ENCODE data around the gene ABCA13. TPM values are rescaled to one million over a fixed set of nuclear protein-coding genes. Genes with fewer than 3 reads are reported as not detected.

The ABCA13 gene
- total RNA-seq, 2 donors from 2014 or later, result 1.7 to 2.5 TPM

DNA sequence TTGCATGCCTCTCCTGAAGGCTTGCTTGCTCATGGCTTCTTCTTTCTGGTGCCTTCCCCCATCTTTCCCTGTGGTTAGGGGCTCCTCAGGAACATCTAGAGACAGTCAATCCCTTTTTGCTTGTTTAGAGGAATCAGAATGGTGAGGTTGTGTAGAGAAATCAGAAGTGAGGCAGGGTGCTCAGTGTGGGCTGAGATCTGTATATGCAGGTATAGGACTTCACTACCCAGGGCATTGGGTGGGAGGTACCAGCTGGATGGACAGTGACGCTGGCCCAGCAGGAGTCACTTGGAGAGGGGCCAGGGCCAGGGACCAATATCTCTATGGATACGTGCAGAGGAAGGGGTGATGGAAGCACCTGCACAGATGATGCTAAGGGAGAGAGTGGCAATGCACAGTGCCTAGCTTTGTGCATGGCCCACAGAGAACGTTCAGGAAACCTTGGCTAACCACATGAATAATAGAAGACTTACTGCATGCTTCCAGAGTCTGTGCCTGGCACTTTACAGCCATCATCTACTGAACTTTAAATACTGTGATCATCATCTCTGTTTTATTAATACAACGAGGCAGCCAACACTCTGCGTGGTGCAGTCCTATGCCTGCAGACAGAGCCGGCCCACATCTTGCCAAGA lies 255.2 kb downstream of the ABCA13 start:
- no peak overlapping the region for H3K27ac ChIP-seq
- H3K4me3 ChIP-seq, result no peak overlapping the region
- H3K4me1 ChIP-seq, result peaks cover 3% of the 10 kb centered on the region
- no peak for TF ChIP-seq CTCF (IDR thresholded peaks at IDR 0.05)
- no peak for DNase-seq
- intact Hi-C loops (cut with DNase I), result no loop called here
- H3K9ac ChIP-seq (ENCODE audit: low read depth in 2 of 2, low read length in 2 of 2), result no peak overlapping the region
- H3K36me3 ChIP-seq, result no peaks in the 10 kb centered on the region
- H3K27me3 ChIP-seq, result no peaks in the 10 kb centered on the region
- no peaks in the 10 kb centered on the region for H3K9me3 ChIP-seq

GRCh38 chr7:48426966-48427555 lies 255.8 kb downstream of the ABCA13 start:
- Histone ChIP-seq H3K4me1 (peaks cover 3% of the 10 kb centered on the region), H3K27me3 (no peaks in the 10 kb centered on the region), H3K9ac (ENCODE audit: low read depth in 2 of 2, low read length in 2 of 2) (no peak overlapping the region), H3K36me3 (no peaks in the 10 kb centered on the region), H3K4me3 (no peak overlapping the region), H3K9me3 (no peaks in the 10 kb centered on the region), H3K27ac (no peak overlapping the region)
- intact Hi-C loops (cut with DNase I), result no loop called here
- DNase-seq, result peak; percentile 31
- TF ChIP-seq CTCF (IDR thresholded peaks at IDR 0.05), result no peak

GRCh38 chr7:48427671-48428070 lies 256.4 kb downstream of the ABCA13 start:
- no peaks in the 10 kb centered on the region for H3K27me3 ChIP-seq
- no peak for TF ChIP-seq CTCF (IDR thresholded peaks at IDR 0.05)
- intact Hi-C loops (cut with DNase I), result no loop called here

DNA sequence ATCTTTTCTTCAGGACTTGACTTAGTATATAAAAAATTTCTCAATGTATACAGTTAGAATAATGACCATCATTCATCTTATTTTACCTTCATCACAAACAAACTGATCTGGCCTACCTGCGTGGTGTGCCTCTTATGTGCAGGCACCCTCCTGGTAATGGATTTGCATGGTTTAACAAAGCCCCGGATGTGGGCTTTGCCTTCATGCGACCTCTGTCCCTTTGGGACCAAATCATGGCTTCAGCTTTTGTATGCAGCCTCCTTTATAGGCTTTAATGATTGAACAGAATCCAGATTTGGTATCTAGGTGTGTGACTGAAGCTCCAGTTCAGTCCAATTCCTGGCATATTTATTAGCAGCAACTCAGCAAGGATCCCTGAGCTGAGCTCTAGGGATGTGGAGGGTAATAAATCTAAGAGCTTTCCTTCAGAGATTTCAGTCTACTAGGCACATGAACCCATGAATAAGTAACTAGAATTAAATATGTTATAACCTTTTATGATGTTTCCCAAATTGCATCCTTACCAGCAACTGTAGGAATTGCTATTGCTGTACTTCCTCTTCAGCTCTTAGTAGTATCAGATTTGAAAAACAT lies 256.9 kb downstream of the ABCA13 start:
- no peak for DNase-seq
- Histone ChIP-seq H3K4me1 (peaks cover 3% of the 10 kb centered on the region), H3K27me3 (no peaks in the 10 kb centered on the region), H3K9me3 (no peaks in the 10 kb centered on the region), H3K36me3 (no peaks in the 10 kb centered on the region), H3K9ac (ENCODE audit: low read depth in 2 of 2, low read length in 2 of 2) (no peak overlapping the region), H3K4me3 (no peak overlapping the region), H3K27ac (no peak overlapping the region)
- intact Hi-C loops (cut with DNase I), result no loop called here
- TF ChIP-seq CTCF (IDR thresholded peaks at IDR 0.05), result no peak

More at GRCh38 chr7:48427671-48428070, 256.4 kb downstream of the ABCA13 start:
- Histone ChIP-seq H3K27ac (no peak overlapping the region), H3K9me3 (no peaks in the 10 kb centered on the region), H3K36me3 (no peaks in the 10 kb centered on the region), H3K9ac (ENCODE audit: low read depth in 2 of 2, low read length in 2 of 2) (no peak overlapping the region), H3K4me3 (no peak overlapping the region), H3K4me1 (peaks cover 3% of the 10 kb centered on the region)
- DNase-seq, result no peak

- no peaks in the 10 kb centered on the region for H3K9me3 ChIP-seq
- intact Hi-C loops (cut with DNase I), result no loop called here
- DNase-seq, result no peak
- TF ChIP-seq CTCF (IDR thresholded peaks at IDR 0.05), result no peak
- H3K9ac ChIP-seq (ENCODE audit: low read depth in 2 of 2, low read length in 2 of 2), result no peak overlapping the region
- peaks cover 3% of the 10 kb centered on the region for H3K4me1 ChIP-seq
- H3K27me3 ChIP-seq, result no peaks in the 10 kb centered on the region
- H3K36me3 ChIP-seq, result no peaks in the 10 kb centered on the region
- no peak overlapping the region for H3K4me3 ChIP-seq
- no peak overlapping the region for H3K27ac ChIP-seq
These were observed 257.9 kb downstream of the ABCA13 start for GRCh38 chr7:48429117-48429516.
